ENCODE measurements around the gene CUX1. TPM values are rescaled to one million over a fixed set of nuclear protein-coding genes. Genes with fewer than 3 reads are reported as not detected.
"Not testable (repeated sequence)": the region's sequence is repeated elsewhere in the genome, so short reads cannot be mapped to it uniquely, and the experiment has no call there.

The CUX1 gene
- polyA plus RNA-seq, 3 donors from 2014 or later, result 3.1 to 25.9 (median 12.5) TPM

- peaks cover 38 to 45% of the 10 kb centered on the region in 2 donors for H3K4me1 Mint-ChIP-seq
- H3K27ac Mint-ChIP-seq, result peak overlapping the region; percentile 82 to 99 (median 95)
- H3K4me3 Mint-ChIP-seq, result peak overlapping the region in 3 of 5 donors; percentile 44 to 98 (median 61)
- H3K36me3 Mint-ChIP-seq, result peaks cover 0 to 3% (median 0%) of the 10 kb centered on the region in 3 donors
- no peaks in the 10 kb centered on the region for H3K9me3 Mint-ChIP-seq
- peaks cover 3 to 8% (median 5%) of the 10 kb centered on the region in 3 donors for H3K27me3 Mint-ChIP-seq (ENCODE audit: low read depth in 3 of 3)
- no peak for DNase-seq
Observed at GRCh38 chr7:101858437-101859385, 41.3 kb downstream of the CUX1 start.

- no peaks in the 10 kb centered on the region for H3K9me3 Mint-ChIP-seq
- H3K27ac Mint-ChIP-seq, result peak overlapping the region in 3 of 6 donors; percentile 18 to 53 (median 19)
- no peak for DNase-seq
- peaks cover 3 to 8% (median 5%) of the 10 kb centered on the region in 3 donors for H3K27me3 Mint-ChIP-seq (ENCODE audit: low read depth in 3 of 3)
- H3K4me3 Mint-ChIP-seq, result peak overlapping the region in 1 of 5 donors; percentile 7
- peaks cover 0 to 4% (median 0%) of the 10 kb centered on the region in 3 donors for H3K36me3 Mint-ChIP-seq
- H3K4me1 Mint-ChIP-seq, result peaks cover 34 to 40% of the 10 kb centered on the region in 2 donors
Observed at GRCh38 chr7:101859411-101860106, 42.1 kb downstream of the CUX1 start.

GRCh38 chr7:101860316-101861217 lies 43.1 kb downstream of the CUX1 start:
- Mint-ChIP-seq H3K27ac (peak overlapping the region in 3 of 6 donors; percentile 5 to 75 (median 40)), H3K27me3 (ENCODE audit: low read depth in 3 of 3) (peaks cover 3 to 8% (median 5%) of the 10 kb centered on the region in 3 donors), H3K4me1 (peaks cover 27 to 37% of the 10 kb centered on the region in 2 donors), H3K9me3 (no peaks in the 10 kb centered on the region), H3K36me3 (peaks cover 0 to 4% (median under 1%) of the 10 kb centered on the region in 3 donors), H3K4me3 (no peak overlapping the region)
- DNase-seq, result no peak

GRCh38 chr7:101861218-101861775 lies 43.9 kb downstream of the CUX1 start:
- peaks cover 3 to 8% (median 5%) of the 10 kb centered on the region in 3 donors for H3K27me3 Mint-ChIP-seq (ENCODE audit: low read depth in 3 of 3)
- peaks cover 0 to 4% (median 2%) of the 10 kb centered on the region in 3 donors for H3K36me3 Mint-ChIP-seq
- no peak overlapping the region for H3K4me3 Mint-ChIP-seq
- peaks cover 22 to 35% of the 10 kb centered on the region in 2 donors for H3K4me1 Mint-ChIP-seq
- H3K27ac Mint-ChIP-seq, result peak overlapping the region in 2 of 6 donors; percentile 5 to 21
- DNase-seq, result no peak
- no peaks in the 10 kb centered on the region for H3K9me3 Mint-ChIP-seq

- Mint-ChIP-seq H3K27ac (no peak overlapping the region), H3K4me1 (peaks cover 20 to 35% of the 10 kb centered on the region in 2 donors), H3K9me3 (no peaks in the 10 kb centered on the region), H3K4me3 (no peak overlapping the region), H3K27me3 (ENCODE audit: low read depth in 3 of 3) (peaks cover 0 to 2% (median 0%) of the 10 kb centered on the region in 3 donors), H3K36me3 (peaks cover 0 to 4% (median 2%) of the 10 kb centered on the region in 3 donors)
- no peak for DNase-seq
Observed at GRCh38 chr7:101862280-101863220, 45.1 kb downstream of the CUX1 start.

GRCh38 chr7:101863598-101863997 lies 46.2 kb downstream of the CUX1 start:
- peaks cover 20 to 36% of the 10 kb centered on the region in 2 donors for H3K4me1 Mint-ChIP-seq
- H3K27ac Mint-ChIP-seq, result no peak overlapping the region
- DNase-seq, result no peak
- H3K27me3 Mint-ChIP-seq (ENCODE audit: low read depth in 3 of 3), result no peaks in the 10 kb centered on the region
- no peak overlapping the region for H3K4me3 Mint-ChIP-seq
- no peaks in the 10 kb centered on the region for H3K9me3 Mint-ChIP-seq
- H3K36me3 Mint-ChIP-seq, result peaks cover 0 to 4% (median 2%) of the 10 kb centered on the region in 3 donors

- no peaks in the 10 kb centered on the region for H3K9me3 Mint-ChIP-seq
- peaks cover 0 to 4% (median 2%) of the 10 kb centered on the region in 3 donors for H3K36me3 Mint-ChIP-seq
- peaks cover 21 to 40% of the 10 kb centered on the region in 2 donors for H3K4me1 Mint-ChIP-seq
- DNase-seq, result no peak
- H3K4me3 Mint-ChIP-seq, result no peak overlapping the region
- H3K27ac Mint-ChIP-seq, result no peak overlapping the region
- no peaks in the 10 kb centered on the region for H3K27me3 Mint-ChIP-seq (ENCODE audit: low read depth in 3 of 3)
Observed at GRCh38 chr7:101864039-101864438, 46.6 kb downstream of the CUX1 start.

- H3K27ac Mint-ChIP-seq, result no peak overlapping the region
- DNase-seq, result no peak
- no peak overlapping the region for H3K4me3 Mint-ChIP-seq
- no peaks in the 10 kb centered on the region for H3K9me3 Mint-ChIP-seq
- no peaks in the 10 kb centered on the region for H3K27me3 Mint-ChIP-seq (ENCODE audit: low read depth in 3 of 3)
- peaks cover 0 to 4% (median 2%) of the 10 kb centered on the region in 3 donors for H3K36me3 Mint-ChIP-seq
- H3K4me1 Mint-ChIP-seq, result peaks cover 24 to 46% of the 10 kb centered on the region in 2 donors
Observed at GRCh38 chr7:101865031-101865430, 47.6 kb downstream of the CUX1 start.

- no peak for DNase-seq
- H3K9me3 Mint-ChIP-seq, result no peaks in the 10 kb centered on the region
- no peak overlapping the region for H3K4me3 Mint-ChIP-seq
- H3K27ac Mint-ChIP-seq, result no peak overlapping the region
- H3K4me1 Mint-ChIP-seq, result peaks cover 28 to 50% of the 10 kb centered on the region in 2 donors
- peaks cover 0 to 4% (median 2%) of the 10 kb centered on the region in 3 donors for H3K36me3 Mint-ChIP-seq
- H3K27me3 Mint-ChIP-seq (ENCODE audit: low read depth in 3 of 3), result peaks cover 0 to 2% (median 0%) of the 10 kb centered on the region in 3 donors
Observed at GRCh38 chr7:101865455-101865854, 48.0 kb downstream of the CUX1 start.

- peaks cover 0 to 2% (median 0%) of the 10 kb centered on the region in 3 donors for H3K27me3 Mint-ChIP-seq (ENCODE audit: low read depth in 3 of 3)
- H3K4me3 Mint-ChIP-seq, result no peak overlapping the region
- H3K36me3 Mint-ChIP-seq, result peaks cover 0 to 4% (median 2%) of the 10 kb centered on the region in 3 donors
- no peak overlapping the region for H3K27ac Mint-ChIP-seq
- peaks cover 36 to 59% of the 10 kb centered on the region in 2 donors for H3K4me1 Mint-ChIP-seq
- no peaks in the 10 kb centered on the region for H3K9me3 Mint-ChIP-seq
- no peak for DNase-seq
Observed at GRCh38 chr7:101866328-101866727, 48.9 kb downstream of the CUX1 start.

GRCh38 chr7:101867265-101867664 lies 49.8 kb downstream of the CUX1 start:
- H3K36me3 Mint-ChIP-seq, result peaks cover 0 to 4% (median 2%) of the 10 kb centered on the region in 3 donors
- H3K4me1 Mint-ChIP-seq, result peaks cover 42 to 63% of the 10 kb centered on the region in 2 donors
- peak overlapping the region in 1 of 5 donors; percentile 17 for H3K4me3 Mint-ChIP-seq
- peaks cover 0 to 2% (median 0%) of the 10 kb centered on the region in 3 donors for H3K27me3 Mint-ChIP-seq (ENCODE audit: low read depth in 3 of 3)
- peak; percentile 8 to 22 (median 17) for DNase-seq
- no peaks in the 10 kb centered on the region for H3K9me3 Mint-ChIP-seq
- no peak overlapping the region for H3K27ac Mint-ChIP-seq

GRCh38 chr7:101867681-101868080 lies 50.3 kb downstream of the CUX1 start:
- H3K27me3 Mint-ChIP-seq (ENCODE audit: low read depth in 3 of 3); H3K4me3 Mint-ChIP-seq; H3K9me3 Mint-ChIP-seq; H3K36me3 Mint-ChIP-seq; H3K27ac Mint-ChIP-seq; DNase-seq: not testable (repeated sequence)
- H3K4me1 Mint-ChIP-seq, result peaks cover 42 to 63% of the 10 kb centered on the region in 2 donors

All from immature natural killer cell (primary cell).